Measurements from ENCODE around the gene SOX9.

Gene SOX9

DNA sequence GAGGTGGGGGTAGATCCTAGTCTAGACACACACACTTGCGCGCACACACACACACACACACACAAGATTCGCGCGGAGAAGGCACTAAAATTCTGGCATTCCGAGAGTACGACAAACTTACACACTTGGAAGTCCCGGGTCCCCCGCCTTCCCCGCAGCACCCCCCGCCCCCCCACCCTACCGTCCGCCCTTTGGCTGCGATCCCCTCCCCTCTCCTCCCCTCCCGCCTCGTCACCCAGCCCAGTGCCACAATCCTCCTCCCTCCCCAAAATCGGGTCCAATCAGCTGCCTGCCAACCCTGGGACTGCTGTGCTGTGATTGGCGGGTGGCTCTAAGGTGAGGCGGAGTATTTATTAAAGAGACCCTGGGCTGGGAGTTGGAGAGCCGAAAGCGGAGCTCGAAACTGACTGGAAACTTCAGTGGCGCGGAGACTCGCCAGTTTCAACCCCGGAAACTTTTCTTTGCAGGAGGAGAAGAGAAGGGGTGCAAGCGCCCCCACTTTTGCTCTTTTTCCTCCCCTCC is at the start of gene SOX9:
SOX9 (plus strand) TSS at position 379 of the 522 bp plus-strand sequence. CDS start 372 bp downstream, outside the sequence.
- no peak for DNase-seq (ENCODE audit: low read depth)

DNA sequence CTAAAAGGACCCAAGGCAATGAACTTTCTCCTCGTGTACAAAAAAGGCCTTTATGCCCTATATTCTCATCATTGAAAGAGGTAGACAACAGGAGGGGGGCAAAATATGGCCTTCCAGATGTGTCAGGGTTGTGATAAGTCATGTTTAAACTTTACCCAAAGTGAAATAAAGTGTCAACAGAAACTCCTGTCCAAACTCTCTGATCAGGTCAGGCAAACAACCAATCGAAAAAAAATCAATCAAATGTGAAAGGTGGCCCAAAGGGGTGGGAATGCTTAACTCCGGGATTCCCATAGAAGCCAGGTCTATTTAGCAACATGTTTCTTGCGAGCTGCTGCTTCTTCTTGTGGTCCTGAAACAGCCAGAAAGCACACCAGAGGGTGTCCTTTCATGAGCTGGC is 49.5 kb upstream of the SOX9 start:
- DNase-seq (ENCODE audit: low read depth): no peak

DNA sequence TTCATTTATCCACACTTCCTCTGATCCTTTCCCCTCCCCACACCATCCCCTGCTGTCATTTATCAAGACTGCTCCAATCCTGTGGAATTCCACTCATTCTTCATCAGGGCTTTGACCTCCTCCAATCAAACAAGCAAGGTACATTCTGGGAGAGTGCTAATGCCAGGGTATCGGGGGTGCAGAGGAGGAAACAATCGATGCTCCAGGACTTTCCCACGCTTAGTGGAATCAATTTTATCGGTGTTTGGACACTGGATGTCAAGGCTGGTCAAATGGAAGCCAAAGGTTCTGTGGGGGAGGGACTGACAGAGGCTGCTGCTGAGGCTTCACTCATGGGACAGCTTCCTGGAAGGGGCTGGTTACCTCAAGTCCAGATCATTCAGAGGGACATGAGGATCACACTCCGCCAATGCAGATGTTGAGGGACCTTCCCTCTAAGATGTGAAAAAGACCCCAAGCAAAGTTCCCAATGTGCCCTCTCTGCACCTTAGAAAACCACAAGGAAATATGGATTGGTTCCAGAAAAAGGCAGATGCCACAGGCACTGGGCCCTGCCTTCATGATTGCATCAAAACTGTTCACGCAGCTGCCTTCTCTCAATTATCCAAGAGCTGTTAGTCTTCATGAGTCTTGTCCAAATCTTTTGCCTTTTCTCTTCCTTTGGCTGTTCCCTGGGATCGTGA is 44.7 kb upstream of the SOX9 start:
- no peak for DNase-seq (ENCODE audit: low read depth)

DNA sequence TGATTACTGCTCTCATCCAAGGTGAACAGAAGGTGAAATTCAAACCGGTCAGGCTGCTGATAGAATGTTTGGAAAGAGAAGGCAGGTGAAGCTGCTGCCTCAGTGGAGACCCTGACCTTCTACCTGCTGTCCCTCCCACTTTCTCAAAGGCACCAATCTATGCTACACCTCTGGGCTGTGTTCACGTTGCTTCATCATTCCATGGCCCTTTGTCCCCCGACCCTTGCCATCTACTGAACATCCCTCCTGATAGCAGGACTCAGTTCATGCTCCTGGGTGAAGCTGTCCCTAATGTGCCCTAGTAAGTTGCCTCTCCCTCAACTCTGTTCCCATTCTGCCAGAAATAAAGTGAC is 44.2 kb upstream of the SOX9 start:
- no peak for DNase-seq (ENCODE audit: low read depth)

DNA sequence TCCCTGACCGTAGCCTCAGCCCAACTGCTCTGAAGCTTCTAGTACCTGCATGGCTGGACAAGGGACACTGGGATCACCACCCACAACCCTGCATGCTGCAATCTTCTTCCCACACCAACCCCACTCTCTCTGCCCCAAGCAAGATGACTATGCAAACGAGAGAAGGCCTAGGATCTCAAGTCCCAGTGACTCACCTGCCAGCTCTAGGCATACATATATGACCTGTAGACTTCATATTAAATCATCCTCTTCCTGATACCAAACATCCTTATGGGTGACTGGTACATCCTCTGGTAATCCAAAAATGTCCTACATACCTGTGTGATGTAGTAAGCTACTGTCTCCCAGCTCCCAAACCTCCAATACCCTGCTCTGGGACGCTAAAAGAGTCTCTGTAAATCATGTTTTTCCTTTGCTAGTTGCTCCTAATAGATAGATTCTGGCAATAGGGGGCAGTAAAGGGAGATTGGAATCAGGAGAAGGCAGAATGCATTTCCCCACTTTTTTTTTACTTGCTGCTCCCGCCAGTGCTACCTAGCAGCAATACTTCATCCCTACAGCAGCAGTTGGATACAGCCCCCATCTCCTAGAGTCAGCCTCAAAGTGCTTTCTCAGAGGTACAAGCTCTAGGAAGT is 43.4 kb upstream of the SOX9 start:
- no peak for DNase-seq (ENCODE audit: low read depth)

DNA sequence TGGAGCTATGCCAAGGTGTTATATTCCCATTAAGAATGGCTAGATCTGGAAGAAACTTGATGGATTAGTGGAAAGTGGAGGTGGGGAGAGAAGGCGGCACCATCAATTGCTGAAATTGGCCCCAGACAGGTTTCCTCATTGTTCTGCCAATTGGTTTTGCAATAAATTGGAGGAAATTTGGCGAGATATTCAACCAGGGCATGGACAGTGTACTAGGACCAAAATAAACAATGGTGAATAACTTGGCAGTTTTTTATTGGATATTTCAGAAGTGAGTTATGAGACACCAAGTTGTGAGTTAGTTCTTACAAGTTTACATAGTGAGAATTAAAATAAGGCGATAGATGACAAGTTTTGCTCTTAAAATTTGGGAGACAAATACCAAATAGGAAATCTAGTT is 41.1 kb upstream of the SOX9 start:
- DNase-seq (ENCODE audit: low read depth): no peak

DNA sequence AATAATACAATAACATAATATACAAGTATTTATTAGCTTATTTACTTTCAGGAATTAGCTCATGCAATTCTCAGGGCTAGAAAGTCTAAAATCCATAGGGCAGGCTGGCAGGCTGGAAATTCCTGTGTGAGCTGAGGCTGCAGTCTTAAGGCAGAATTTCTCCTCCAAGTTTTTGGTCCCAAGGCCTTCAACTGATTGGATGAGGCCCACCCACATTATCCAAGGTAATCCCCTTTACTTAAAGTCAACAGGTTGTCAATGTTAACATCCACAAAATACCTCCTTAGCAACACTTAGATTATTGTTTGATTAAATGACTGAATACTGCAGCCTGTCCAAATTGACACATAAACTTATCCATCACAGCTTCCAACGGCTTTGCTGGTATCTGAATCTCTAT is 32.9 kb upstream of the SOX9 start:
- no peak for DNase-seq (ENCODE audit: low read depth)

DNA sequence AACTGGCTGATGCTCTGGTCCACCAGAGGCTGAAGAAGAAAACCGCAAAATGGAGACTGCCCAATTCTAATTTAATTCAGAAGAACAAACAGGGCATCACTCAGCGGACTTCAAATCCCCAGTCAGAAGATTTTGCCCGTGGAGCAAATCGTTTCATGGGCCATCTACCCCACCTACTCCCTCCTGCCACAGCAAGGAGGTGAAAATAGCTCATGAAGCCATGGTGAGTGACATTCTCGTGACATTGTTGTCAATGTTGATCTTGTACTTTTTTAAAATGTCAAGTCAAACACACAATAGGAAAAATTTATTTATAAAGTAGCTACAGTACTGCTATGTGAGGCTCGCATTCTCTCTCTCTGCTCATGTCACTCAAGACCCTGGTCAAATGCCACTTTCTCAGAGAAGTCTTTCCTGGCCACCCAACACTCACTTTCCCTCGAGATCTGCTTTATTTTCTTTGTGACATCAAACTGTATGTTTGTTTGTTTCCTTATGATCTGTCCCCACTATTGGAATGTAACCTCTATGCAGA is 31.3 kb upstream of the SOX9 start:
- DNase-seq (ENCODE audit: low read depth): no peak

DNA sequence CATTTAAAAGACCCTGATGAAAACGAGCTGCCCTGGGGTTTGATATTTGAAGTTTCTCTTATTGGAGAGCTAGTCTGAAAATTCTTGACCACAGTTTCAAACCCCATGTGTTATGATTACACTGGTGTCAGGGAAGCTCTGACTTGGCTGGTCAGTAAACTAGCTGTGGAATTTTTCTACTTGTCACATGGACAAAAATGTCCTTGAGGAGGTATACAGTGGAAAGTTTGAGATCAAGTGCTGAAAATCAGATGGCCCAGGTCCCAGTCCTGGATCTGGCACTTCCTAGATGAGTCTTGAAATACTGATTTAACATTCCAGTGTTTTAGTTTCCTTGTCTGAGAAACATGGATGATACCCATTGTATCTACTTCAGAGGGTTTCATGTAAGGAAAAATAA is 30.7 kb upstream of the SOX9 start:
- no peak for DNase-seq (ENCODE audit: low read depth)

DNA sequence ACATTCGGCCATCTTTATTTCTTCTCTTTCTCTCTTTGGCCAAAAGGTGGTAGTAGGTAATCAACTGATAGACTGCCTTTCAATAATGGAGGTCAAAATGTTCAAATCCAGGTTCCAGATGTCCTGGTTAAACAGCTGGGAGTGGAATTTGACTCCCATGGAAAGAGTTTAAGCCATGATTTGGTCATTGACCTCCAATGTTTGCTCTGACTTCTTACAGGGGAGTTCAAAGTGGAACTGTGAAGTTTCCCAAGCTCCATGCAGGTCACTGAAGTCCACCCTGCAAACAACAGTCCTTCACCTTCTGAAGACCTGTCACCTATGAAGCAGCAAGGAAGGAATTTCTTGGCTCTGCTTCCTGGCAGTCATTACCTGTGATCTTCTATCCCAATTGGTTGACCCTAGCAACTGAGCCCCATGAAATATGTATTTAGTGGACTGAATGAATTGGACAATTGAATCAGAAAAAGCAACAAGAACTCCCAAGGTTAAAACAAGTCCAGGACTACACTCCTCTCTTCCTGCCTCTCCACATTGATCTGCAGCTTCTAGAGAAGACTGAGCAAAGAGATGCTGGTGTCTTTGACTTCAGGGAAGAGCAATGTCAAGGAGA is 28.0 kb upstream of the SOX9 start:
- no peak for DNase-seq (ENCODE audit: low read depth)

DNA sequence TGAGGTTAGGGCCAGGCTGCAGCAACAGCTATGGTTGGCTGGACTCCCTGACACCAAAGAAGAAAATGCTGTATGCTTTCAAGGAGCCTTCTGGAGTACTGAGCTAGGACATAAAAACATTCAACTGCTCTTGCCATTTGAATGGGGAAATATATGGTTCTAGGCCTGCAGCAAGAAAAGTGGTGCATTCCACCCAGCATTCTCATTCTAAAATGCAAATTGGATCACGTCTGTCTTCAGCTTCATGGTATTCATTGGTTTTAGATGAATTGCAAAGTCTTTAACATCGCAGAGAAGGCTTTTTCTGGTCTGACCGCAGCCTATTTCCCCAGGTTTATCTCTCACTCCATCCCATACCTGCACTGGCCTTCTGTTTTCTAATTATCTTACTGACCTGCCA is 27.1 kb upstream of the SOX9 start:
- no peak for DNase-seq (ENCODE audit: low read depth)

DNA sequence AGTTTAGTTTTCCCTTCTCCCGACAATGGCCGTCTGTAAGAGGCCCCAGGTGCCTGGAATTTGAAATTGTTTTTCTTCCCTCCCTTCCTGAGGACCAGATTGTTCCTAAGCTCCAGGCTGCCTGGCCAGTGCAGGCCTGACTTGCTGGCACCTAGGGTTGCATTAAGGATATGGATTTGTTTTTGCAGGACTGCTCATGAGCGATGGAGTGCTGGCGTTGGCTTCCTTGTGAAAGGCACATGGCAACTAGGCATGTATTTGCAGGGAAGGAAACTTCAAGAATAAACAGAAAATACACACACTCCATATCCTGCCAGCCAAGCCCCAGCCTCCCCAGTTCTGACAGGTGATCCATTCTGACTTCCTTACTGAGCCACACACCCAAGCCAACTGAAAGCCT is 25.5 kb upstream of the SOX9 start:
- DNase-seq (ENCODE audit: low read depth): no peak

DNA sequence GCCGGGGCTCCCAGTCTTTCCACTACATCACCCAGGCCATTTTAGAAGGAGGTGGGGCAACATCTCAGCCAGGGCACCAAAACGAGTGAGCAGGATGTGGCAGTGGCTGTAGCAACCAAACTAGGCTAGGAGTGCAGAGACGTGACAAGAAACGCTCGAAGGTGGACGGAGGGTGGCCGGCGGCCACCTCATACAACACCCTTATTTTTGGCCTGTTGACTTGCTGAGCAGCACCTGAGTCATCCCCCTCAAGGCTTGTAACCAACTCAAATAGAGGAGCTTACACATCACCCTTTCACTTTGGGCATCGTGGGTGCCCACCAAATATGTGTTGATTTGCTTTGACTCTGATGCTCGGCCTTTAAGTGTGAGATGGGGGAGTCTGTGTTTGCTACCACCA is 23.7 kb upstream of the SOX9 start:
- DNase-seq (ENCODE audit: low read depth): no peak

DNA sequence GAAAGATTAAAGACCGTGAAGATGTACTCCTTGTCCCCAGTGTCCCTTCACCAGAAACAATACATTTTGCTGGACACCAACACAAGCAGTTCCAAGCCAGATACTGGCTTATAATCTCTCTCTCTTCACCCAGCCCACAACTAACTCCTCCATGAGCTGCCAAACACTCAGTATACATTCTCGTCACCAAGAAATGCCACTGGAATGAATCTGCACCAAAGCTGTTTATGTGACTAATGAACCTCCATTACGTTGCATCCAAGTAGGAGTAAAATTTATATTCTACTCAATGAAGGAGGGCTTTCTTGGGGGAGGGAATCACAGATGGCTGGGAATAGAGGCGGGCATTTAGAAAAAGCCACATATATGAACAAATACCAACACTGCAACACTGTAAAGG is 20.9 kb upstream of the SOX9 start:
- no peak for DNase-seq (ENCODE audit: low read depth)

DNA sequence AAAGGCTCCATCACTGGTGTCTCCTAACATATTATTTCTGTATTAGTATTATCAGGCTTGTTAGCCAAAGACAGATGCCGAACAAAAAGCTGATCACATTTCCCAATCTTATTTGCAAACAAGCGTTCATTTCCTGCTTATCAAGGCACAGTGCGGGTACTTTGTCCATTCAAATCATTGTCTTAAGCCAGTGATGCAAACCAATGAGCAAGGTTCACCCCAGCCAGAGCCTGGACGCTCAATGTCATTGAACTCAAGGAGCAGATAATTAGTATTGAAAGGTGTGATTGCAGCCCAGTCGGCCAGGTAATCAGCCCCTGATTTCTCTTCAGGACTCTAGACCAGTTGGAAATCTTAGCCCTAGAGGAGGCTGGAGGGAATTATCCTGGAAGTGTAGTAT is 20.4 kb upstream of the SOX9 start:
- no peak for DNase-seq (ENCODE audit: low read depth)

DNA sequence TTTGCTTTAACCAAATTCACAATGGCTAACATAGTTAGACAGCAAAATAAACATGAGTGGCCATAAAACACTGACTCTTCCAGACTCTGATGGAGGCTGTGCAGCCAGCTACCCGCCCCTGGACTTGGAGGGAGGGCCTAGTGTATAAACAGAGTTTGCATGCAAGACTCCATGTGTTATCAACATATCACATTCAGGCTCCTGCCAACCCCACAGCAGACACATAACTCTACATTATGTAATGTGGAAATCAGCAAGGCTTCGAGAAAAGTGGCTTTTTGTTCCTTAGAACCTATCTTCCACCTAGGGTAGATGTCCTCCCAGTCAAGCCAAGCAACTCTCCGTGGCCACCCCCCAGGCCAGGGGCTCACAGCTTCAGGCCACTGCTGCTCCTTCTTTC is 19.3 kb upstream of the SOX9 start:
- no peak for DNase-seq (ENCODE audit: low read depth)

DNA sequence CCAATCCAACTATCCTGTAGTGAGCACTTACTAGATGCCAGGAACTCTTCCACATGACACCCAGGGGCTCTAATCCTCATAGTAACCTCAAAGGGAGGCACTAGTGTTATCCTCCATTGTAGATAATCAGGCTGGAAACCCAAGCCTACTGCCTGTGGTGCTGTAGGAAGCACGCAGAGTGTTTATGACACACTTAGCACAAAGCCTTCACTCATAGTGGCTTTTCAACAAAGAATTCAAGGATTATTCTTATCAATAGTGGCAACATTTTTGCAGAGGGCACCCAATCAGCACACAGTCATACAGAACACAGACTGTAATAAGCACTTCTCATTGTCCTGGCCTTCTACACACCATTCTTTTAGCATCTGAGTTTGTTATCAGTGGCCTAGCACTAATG is 18.5 kb upstream of the SOX9 start:
- no peak for DNase-seq (ENCODE audit: low read depth)

DNA sequence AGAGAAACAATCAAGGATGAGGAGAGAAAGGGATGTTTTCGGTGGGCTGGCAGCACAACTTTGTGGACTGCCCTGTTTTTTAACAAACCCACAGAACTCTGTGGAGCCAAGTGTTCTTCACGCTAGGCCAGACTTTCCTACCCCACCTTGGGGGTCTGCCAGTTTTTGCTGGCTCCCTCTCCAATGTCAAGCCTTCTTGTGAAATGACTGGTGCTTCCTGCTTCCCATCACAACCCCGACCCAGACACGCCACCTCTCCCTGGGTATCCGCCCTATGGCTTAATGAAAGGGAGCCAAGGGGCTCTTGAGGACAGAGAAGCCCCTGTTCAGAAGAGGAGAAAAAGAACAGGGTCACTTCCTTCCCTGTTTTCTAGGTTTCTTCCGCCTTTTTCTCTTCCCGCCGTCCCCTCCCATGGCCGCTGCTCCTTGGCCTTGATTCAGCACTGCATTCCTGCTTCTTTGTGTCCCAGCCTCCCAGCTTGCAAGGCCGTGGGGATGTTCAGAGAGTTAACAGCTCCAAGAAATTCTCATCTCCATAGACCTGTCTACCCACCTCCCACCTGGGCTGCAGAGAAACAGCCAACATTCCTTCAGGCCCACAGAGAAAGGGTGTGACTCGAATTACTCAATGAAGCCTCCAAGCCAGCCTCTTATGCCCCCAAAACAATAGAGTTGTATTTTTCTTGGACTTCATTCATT is 16.5 kb upstream of the SOX9 start:
- no peak for DNase-seq (ENCODE audit: low read depth)

DNA sequence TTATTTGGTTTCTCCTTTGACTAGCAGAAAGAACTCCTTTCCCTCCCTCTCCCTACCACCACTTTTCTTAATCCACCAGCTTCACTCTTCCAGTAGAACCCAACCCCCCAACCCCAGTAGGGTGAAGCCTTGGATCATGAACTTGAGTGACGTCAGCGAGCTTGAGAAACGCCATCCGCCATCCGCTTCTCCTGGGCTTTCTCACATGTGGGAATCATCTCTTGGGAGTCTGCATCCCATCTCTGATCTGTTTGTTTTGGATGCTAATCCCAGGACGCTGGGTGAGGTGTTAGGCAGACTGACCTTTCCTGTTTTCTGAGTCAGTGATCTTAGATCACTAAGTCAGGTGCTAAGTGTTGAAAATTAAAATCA is 16.0 kb upstream of the SOX9 start:
- no peak for DNase-seq (ENCODE audit: low read depth)

DNA sequence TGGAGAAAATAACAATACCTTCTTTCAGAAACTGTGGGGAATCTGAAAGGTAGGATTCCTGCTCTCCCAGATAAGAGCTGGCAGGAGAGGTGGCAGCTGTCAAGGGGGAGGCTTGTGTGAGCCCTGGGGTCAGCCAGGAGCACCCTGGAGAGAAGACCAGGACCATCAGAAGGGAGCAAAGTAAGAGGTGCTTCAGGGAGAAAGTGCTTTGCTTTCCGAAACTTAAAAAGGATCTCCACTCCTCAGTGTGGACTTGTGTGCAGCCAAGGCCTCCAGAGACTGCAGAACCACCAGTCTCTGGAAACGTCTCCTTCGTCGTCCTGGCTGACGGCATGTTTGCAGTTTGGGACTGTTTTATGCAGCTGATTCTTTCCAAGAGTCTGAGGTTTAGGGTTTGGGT is 13.7 kb upstream of the SOX9 start:
- DNase-seq (ENCODE audit: low read depth): no peak

DNA sequence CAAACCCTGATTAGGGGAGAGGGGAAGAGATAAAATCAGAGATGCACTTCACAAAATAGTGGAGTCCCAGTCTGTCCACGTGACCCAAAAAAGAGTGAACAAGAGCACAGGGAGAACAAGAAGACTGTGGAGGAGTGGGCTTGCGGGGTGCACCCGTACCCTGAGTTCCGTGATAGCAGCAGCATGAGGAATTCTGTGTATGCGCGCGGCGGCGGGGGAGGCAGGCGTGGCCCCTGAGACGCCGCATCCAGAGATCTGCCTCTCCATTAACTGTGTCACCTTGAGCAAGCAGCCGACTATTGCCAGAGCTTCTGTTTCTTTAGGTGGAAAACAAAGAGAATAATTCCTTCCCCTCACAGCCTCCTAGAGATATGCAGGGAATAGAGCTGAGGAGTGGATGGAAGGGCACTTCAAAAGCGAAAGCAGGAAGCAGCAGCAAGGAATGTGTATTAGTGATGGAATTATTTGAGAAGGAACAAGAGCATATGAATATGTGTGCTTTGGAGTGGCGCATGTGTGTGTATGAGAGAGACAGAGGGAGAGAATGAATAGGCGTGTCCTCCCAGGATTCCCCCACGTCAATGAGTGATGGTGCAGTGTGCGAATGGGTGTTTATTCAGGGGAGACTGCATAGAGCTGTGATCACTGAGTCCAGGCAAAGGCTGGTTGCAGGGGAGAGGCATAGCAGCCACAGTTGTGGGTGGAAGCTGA is 10.4 kb upstream of the SOX9 start:
- DNase-seq (ENCODE audit: low read depth): no peak

DNA sequence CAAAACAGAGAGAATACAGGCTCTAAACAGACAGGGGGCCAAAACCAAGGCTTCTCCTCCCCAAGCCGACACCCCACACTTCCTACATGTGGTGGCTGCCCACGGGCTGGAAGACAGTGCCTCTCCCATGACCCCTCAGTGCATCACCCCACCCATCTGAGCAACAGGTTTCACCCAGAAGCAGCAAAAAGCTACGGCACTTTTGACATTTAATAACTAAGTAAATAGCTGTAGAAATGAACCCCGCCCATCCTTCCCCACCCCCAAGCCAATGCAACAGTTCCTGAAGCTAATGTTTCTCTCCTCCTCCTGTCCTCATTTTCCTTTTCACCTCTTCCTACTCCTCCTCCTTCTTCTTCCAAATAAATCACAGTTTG is 9.9 kb upstream of the SOX9 start:
- no peak for DNase-seq (ENCODE audit: low read depth)
